ENCODE measurements around the gene ACTA2.

Gene ACTA2

DNA sequence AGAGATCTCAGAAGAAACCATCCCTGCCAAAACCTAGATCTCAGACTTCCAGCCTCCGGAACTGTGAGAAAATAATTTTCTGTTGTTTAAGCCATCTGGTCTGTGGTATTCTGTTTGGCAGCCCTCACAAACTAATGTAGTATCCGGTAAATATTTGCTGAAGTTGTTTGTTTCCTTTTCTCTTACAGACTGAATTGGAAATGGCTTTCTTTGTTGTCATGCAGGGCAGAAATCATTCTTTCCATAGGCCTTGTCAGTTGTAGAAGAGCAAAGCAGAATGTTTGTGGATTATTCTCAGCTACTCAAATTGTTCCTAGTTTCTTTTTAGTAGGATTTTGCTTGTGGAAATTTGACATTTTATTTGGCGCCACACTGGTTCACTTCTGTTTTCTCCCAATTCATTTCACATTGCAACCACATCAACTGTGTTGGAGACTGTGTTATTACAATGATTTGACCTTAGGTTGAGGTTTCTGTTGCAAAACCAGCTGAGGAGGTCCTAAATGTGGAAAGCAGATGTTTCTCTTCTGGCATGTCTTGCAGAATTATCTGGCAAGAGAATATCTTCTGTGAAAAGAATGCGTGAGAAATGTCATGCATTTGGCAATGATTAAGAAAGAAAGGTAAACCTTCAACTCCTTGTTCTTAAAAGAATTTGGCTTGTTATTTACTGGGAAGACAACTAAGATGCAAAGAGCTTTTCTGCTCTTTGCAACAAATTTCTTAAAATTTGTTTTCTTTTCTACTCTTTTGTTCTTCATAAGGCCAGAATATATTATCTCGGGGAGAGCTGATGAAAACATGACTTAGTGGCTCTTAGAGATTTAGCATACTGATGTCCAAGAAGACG lies 25.8 kb downstream of the ACTA2 start:
- DNase-seq: no peak
- intact Hi-C loops (cut with DNase I): no loop called here

DNA sequence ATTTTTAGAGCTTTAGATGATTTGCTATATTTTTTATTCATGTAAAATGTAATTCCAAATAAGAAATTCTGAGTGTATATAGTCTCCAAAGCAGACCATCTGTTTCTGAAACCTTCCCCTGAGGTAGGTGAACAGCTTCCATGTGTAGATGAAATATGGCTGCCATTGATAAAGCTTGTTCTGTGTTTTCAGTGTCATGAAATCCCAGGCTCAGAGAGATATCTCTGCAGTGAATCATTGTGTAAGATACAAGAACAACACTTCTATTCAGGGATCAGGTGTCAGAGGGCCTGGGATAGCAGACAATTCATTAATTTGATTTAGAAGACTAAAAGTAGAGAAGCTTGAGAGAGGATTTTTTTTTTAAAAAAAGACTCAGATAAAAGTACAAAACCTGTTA lies 29.1 kb downstream of the ACTA2 start:
- no peak for DNase-seq
- intact Hi-C loops (cut with DNase I): no loop called here

DNA sequence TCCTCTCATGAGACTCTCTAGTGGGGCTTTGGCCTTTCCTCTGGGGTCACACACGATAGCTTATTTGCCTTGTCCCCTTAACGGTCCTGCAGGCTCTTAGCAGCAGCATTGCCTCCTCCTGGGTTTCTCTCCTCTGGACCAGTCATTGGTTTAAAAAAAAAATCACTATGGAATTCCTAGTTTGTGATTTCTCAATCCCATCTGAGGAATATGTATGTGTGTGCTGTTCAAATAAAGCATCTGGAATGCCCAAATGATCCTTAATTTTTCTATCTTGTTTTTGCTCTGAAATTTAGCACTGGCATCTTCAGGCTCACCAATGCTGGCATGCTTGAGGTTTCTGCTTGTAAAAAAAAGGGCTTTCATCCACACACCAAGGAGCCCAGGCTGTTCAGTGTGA lies 30.5 kb downstream of the ACTA2 start:
- intact Hi-C loops (cut with DNase I): no loop called here
- DNase-seq: no peak

DNA sequence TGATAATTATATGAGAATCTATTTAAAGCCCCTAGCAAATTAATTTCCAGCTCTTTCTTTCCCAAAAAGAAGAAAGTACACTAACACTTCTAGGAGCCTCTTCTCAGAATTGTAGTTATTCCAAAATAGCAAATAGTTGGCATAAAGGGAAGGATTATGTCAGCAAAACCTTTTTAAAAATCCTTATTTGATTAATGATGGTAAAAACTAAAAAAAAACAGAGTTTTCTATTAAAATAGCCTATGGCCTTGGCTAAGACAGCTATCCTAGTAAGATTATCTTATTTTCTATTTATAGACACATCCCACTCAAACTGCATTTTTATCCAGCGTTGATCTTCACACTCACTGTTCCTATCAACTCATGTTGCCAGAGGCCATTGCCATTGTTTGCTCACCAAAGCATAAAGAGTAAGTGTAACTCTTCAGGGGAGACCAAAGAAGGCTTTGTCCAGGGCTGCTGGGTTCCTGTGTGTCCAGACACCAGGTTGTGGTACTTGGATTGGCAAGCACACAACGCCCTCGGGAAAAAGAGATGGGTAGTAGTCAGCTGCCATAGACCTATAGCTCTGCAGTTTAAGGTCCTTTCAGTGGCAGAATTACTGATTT lies 31.5 kb downstream of the ACTA2 start:
- no peak for DNase-seq
- intact Hi-C loops (cut with DNase I): no loop called here

DNA sequence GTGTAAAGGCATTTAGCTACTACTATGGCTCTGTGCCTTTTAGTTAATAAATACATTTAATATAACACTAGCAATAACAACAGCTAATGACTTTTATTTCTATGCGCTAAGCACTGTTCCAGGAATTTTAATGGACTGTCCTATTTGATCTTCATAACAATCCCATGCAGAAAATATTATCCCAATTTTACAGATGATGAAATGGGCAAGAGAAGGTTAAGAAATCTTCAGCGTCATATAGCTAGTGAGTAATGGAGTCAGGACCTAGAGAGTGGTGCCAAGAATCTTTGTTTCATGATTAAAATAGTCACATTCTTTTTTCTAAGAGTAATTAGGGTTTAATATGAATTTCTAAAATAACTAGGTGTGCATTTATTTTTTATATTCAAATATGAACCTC lies 32.4 kb downstream of the ACTA2 start:
- intact Hi-C loops (cut with DNase I): no loop called here
- DNase-seq: no peak

DNA sequence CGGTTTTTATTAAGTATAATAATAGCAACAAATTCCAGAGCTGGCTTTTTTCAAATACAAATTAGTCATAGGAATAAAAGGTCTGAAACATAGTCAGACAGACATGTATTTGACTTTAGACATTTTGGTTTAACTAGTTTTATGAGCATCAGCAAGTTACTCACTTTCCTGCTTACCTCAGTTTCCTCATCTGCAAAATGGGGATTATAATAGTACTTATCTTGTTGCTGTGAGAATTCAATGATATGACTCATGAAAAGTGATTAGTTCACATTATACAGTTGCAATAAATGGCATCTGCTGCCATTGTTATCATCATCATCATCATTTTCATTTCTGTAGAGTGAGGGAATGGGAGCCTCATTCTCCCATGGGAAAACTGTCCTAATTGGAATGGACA lies 33.5 kb downstream of the ACTA2 start:
- DNase-seq: no peak
- intact Hi-C loops (cut with DNase I): no loop called here

DNA sequence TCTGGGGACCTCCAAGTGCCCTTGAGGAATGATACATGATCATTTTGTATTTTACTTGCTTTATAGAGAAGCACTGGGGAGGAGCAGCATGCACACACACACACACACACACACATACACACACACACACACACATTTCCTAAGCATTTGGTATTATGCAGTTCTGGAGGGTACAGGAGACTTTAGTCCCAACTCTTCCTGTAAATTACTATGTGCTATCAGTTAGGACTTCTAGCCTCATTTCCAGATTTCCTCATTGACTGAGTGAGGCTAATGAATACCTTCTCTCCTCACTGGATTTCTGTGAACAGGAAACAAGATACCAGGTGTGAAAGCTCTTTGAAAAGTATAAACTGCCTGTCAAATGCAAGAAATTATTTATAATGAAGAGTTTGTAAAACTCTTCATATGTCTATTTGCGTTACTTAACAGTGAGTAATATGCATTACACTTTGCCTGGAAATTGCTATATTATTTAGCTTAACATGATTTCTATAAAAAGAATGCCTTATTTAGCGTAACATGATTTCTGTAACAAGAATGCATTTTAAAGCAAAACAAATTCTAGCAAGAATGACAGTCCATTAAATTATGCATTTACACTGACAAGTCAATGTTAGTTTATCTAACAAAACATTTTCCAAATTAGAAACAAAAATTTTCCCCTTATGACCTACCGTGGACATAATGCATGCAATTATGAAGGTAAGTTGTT lies 34.2 kb downstream of the ACTA2 start:
- DNase-seq: no peak
- intact Hi-C loops (cut with DNase I): no loop called here

DNA sequence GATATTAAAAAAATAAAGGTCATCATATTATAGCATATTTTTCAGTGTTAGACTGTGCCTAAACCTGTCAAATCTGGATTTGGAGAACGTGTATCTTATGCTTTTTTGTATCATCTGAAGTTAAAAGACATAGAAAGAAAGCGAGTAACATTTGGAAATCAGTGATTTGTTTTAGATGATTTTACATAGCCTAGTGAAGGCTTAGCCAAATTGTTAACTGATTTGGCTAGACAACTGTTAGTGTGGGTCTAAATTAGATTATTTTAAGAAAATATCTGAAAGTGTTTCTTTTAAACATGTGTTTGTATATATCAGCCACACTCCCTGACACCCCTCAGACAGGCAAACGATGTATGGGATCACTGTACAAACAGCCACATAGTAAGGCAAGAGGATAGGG lies 35.6 kb downstream of the ACTA2 start:
- intact Hi-C loops (cut with DNase I): no loop called here
- no peak for DNase-seq

DNA sequence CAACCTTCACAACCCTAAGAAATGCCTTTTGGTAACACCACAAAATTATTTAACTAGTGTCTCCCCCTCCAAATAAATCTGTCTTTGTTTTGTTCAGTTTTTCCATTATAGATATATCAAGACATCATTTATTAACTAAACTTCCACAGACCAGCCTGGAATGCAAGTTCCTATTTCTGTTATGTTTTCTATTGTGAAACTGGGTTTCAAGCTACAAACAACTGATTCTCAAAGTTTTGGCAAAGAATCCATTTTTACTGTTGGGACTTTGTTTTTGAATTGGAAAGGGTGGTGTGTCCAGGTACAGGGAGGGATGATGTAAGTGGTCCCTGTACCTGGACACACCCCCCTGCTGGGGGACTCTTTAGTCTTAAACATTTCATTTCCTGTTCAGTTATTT lies 36.3 kb downstream of the ACTA2 start:
- no peak for DNase-seq
- intact Hi-C loops (cut with DNase I): no loop called here

DNA sequence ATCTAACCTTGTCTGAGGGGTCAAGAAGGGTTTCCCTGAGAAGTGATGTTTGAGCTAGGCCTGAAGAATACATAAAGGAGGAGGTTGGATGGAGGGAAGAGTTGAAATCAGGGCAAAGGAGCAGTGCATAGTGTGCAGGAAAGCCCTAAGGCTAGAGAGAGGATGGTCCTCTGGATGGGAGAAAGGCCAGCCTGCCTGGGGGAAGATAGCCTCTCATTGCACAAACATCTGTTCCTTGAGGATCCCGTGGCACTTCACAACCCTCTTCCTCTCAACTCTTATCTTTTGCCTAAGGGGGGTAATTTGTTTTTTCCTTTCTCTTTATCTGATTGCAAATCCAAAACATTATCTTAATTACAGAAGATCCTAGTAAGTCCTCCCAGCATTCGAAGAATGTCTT lies 36.8 kb downstream of the ACTA2 start:
- intact Hi-C loops (cut with DNase I): no loop called here

DNA sequence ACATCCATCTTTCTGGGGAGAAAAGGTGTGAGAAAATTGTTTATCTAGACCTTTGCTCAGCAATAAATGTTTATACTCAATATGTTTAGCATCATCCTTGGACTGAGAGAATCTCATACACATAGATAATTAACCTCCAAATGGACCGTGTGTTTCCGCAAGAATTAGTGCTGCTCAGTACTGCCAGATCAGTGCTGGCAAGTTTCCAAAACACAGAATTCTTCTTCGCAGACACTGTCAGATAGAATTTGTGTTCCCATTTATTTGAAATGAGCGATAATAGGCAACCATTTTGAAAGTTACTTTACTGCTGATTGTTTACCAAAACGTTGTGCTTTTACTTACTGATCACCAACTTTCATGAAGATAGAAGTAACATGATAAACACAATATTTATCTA lies 38.8 kb downstream of the ACTA2 start:
- intact Hi-C loops (cut with DNase I): no loop called here
- DNase-seq: no peak

More for the DNA sequence above, 36.8 kb downstream of the ACTA2 start:
- DNase-seq: no peak

DNA sequence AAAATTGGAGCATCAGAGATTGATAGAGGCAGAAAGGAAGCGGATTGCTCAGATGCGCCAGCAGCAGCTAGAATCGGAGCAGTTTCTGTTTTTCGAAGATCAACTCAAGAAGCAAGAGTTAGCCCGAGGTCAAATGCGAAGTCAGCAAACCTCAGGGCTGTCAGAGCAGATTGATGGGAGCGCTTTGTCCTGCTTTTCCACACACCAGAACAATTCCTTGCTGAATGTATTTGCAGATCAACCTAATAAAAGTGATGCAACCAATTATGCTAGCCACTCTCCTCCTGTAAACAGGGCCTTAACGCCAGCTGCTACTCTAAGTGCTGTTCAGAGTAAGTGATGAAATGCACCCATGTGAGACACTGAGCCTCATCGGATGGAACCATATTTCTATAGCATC lies 39.4 kb downstream of the ACTA2 start:
- intact Hi-C loops (cut with DNase I): no loop called here
- DNase-seq: no peak

DNA sequence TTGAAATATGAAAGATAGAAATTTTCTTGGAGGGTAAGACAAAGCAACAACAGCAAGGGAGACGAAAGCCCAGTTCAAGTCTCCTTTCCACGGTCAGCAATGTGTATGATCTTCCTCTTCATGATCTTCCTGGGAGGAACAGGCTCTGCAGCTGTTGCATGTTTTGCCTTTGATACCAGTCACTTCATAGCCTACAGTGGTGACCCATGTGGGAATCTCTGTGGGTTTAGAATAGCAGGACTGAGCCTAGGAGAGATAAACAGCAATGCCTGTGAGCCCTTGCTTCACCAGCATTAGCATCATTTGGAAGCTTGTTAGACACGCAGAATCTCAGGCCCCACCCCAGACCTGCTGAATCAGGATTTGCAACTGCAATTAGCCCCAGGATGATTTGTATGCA lies 40.7 kb downstream of the ACTA2 start:
- intact Hi-C loops (cut with DNase I): no loop called here

DNA sequence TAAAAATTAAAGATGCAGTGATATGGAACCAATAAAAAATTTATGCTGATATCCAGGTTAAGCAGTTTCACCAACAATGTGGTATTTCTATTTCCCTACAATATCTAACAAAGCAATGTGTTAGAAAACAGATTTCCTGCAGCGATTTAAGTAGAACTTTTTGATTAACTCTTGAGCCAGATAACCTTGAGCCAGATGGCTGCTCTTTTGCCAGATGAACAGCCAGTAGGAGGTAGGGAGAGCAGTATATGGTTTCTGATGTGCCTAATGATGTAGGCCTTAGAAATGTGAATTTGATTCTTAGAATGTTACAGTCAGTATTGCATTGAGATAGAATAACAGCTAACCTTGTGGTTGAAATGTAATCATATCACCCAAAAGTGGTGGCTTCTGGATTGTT lies 41.5 kb downstream of the ACTA2 start:
- no peak for DNase-seq
- intact Hi-C loops (cut with DNase I): no loop called here

More for the DNA sequence above, 40.7 kb downstream of the ACTA2 start:
- no peak for DNase-seq

DNA sequence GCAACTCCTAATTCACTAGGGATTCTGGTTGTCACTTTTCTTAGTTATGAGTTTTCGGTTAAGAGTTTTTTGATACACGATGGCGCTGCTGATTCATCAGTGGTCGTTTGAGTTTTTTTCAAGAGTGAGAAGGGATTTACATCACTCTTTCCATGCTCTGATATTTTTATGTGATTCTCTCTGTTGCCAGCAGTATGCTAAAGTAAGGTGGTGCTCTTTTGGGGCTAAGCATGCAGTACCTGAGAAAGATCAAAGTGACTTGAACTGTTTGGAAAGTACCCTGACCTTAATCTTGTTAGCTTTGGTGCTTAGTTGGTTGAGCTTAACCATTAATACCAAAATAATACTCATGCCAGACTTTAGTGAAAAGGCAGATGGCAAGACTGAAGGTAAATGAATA lies 44.4 kb downstream of the ACTA2 start:
- intact Hi-C loops (cut with DNase I): no loop called here
- DNase-seq: no peak

DNA sequence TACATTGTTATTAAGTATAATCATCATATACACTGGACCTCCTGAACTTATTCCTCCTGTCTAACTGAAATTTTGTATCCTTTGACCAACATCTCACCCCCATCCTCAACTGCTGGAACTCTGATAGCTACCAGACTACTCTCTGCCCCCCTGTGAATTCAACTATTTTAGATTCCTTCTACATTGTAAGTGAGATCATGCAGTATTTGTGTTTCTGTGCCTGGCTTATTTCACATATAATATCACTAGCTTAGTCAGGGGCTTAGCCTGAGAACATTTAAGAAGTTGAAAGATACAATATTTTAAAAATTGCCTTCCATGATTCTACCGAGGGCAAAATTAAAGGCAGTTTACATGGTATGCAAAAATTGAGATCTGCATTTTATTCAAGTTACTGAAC lies 45.7 kb downstream of the ACTA2 start:
- DNase-seq: no peak
- intact Hi-C loops (cut with DNase I): no loop called here

DNA sequence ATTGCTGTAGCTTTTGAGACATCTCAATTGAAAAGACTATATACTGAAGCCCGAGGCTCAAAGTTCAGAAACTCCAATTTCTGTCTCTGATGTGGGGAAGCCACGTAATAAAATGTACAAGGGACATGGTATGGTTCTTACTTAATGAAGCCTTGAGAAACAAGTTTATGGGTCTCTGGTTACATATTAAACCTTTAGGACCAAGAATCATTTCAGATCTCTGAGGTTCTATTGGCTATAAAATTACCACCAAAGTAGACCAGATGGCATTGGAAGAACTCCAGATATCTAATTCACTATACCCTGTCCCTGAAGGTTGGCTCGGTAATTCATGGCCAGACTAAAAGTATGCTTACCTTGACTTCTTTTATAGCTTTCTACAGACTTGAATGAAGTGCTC lies 48.9 kb downstream of the ACTA2 start:
- DNase-seq: no peak
- intact Hi-C loops (cut with DNase I): no loop called here

DNA sequence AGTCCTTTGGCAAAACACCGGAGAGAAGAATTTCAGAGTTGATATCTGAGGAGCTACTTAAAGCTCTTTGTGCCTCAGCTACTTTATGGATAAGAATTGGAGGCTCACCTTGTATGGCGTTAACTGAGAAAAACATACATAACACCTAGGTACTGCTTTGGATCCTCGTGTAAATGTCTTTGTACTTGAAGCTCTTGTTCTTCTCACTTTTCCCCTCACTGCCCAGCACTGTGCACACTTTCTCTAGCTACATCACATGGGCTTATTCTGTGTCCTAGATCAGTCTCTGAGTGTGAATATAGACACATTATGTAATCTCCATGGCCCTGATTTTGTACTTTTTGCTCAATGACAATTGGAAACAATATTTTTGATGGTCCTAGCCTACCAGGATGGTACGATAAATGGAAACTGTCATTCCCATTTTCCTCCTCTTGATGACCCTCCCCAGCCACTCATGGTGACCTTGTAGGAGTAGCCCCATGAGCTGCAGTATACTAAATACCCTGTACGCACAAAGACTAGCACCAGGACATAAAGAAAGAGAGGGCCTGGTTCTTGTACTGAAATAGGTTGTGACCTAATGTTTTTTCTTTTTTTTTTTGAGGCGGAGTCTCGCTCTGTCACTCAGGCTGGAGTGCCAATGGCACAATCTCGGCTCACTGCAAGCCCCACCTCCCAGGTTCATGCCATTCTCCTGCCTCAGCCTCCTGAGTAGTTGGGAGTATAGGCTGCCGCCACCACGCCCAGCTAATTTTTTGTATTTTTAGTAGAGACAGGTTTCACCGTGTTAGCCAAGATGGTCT lies 50.4 kb downstream of the ACTA2 start:
- intact Hi-C loops (cut with DNase I): no loop called here

DNA sequence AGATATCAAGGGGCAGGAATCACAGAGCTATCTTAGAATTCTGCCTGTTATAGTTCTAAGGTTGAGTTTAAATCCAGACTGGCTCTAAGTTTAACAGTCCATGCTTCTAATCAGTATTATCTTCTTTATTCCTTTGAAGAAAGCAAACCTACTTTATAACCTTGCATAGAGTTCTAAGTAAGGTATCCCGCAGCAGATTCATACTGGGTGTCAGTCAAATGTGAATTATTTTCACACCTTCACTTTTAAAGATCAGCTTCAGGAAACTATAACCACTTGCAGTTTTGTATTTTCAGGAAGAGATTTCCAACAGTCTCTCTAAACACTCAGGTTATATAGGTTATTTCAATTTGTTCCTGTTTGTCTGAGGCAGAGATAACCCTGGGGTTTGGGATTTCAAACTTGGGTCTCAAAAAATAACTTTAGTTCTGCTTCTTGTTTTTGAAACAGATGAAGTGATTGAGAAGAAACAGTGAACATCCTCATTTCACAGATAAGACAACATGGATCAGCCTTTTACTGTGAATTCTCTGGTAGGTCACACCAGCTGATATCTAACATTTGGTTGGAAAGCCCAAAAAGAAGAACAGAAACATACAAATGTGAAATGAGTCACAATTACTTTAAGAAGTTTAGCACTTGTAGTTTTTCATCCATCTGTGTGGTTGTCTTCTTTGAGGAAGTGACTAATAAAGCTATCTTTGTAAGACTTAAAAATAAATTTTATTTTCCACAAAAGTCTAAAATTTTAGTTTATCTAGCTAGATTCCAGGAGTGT lies 51.2 kb downstream of the ACTA2 start:
- no peak for DNase-seq
- intact Hi-C loops (cut with DNase I): no loop called here

More for the DNA sequence above, 50.4 kb downstream of the ACTA2 start:
- DNase-seq: no peak

DNA sequence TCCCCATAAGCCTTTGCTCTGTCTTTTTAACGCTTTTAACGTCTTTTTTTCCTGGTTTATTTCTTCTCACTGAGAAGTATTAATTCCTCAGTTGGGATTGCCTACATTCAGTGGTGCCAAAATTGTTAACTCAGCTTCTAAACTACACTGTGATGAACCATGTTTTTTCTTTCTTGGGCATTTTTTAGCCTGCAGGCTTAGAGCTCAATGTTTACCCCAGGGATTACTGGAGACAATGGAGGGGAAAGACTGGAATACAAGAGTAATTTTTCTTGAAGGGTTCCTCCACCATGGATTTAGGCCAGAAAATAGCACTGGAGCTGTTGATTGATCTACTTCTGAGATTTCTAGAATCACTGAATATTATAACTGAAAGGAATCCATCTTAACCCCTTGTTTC lies 52.7 kb downstream of the ACTA2 start:
- intact Hi-C loops (cut with DNase I): no loop called here

More for the DNA sequence above, 52.7 kb downstream of the ACTA2 start:
- DNase-seq: no peak

Data from posterior cingulate gyrus (tissue), 11 donors.